Astrocyte (in vitro differentiated cells and primary cell): ENCODE data around the gene DLGAP1.

Experiments used
- EZH2 ChIP-seq: IDR thresholded peaks from 2 replicates; pipeline ENCODE4 v1.6.1; 2012; ENCODE audit warnings: mild to moderate bottlenecking, low read length, inconsistent platforms; ENCODE audit not compliant: insufficient read depth
- TF ChIP-seq, protein P1 (sequence below): IDR thresholded peaks from 2 replicates; pipeline ENCODE4 v1.5.1; 2011; ENCODE audit warnings: low read depth, mild to moderate bottlenecking, inconsistent platforms, low read length, moderate library complexity; ENCODE audit not compliant: insufficient read depth

DNA sequence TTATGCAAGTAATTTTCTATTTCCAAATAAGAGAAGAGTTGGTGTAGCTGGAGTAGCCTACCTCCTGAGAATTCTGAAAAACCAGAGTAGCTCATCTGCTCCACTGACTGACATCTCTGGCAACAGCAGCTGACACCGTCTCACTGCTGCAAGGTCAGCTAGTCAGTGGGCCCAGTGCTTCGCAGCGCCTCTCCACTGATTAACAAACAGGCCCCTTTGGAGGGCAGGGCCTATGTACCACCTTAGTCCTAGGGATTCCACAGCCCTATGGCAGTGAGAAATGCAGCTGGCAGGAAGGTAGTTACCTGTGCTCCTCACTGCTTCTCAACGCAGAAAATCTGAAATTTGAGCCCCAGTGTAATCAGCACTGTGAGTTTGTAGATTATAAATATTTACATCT is 97.5 kb downstream of the DLGAP1 start:
- TF ChIP-seq, protein P1, sequence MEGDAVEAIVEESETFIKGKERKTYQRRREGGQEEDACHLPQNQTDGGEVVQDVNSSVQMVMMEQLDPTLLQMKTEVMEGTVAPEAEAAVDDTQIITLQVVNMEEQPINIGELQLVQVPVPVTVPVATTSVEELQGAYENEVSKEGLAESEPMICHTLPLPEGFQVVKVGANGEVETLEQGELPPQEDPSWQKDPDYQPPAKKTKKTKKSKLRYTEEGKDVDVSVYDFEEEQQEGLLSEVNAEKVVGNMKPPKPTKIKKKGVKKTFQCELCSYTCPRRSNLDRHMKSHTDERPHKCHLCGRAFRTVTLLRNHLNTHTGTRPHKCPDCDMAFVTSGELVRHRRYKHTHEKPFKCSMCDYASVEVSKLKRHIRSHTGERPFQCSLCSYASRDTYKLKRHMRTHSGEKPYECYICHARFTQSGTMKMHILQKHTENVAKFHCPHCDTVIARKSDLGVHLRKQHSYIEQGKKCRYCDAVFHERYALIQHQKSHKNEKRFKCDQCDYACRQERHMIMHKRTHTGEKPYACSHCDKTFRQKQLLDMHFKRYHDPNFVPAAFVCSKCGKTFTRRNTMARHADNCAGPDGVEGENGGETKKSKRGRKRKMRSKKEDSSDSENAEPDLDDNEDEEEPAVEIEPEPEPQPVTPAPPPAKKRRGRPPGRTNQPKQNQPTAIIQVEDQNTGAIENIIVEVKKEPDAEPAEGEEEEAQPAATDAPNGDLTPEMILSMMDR: no peak
- no peak for TF ChIP-seq EZH2
